DND-41 (cell line): ENCODE results near the gene SRSF12.
A peak's percentile ranks its signal among the peaks of the same experiment; 100 is the strongest.

Source experiments
- CTCF ChIP-seq: IDR thresholded peaks from 2 replicates; pipeline ENCODE4 v1.5.1; 2012; ENCODE audit warnings: borderline replicate concordance, low read length, moderate library complexity, mild to moderate bottlenecking; ENCODE audit not compliant: poor library complexity, severe bottlenecking; ENCODE audit errors: extremely low read depth
- EZH2 ChIP-seq: IDR thresholded peaks from 3 replicates; pipeline ENCODE4 v1.6.1; 2012; ENCODE audit warnings: borderline replicate concordance, low read depth, mild to moderate bottlenecking, moderate library complexity, low read length, inconsistent platforms; ENCODE audit not compliant: severe bottlenecking

- TF ChIP-seq CTCF (peak; percentile 19), EZH2 (no peak)
Observed at GRCh38 chr6:89161326-89162046, 43.6 kb upstream of the SRSF12 start.
